Vagina (tissue), 2 donors: ENCODE measurements around the gene GYS1. TPM values are rescaled to one million over a fixed set of nuclear protein-coding genes. Genes with fewer than 3 reads are reported as not detected.

Source experiments
- DNase-seq, 2 donors: peaks; one replicate each; pipeline ENCODE4 v3.0.0-alpha.2; 2017; ENCODE audit errors: extremely low spot score in 2 of 2
- H3K27ac ChIP-seq: fragments of 200-600 bp; sonication (generic); one replicate; pipeline ENCODE4 v1.5.1; 2019
- H3K27me3 ChIP-seq: fragments of 200-600 bp; sonication (generic); one replicate; pipeline ENCODE4 v1.5.1; 2019
- H3K36me3 ChIP-seq, 2 donors: fragments of 200-600 bp; sonication (generic); one replicate each; pipeline ENCODE4 v1.5.1; 2017 to 2019
- H3K4me1 ChIP-seq: fragments of 200-600 bp; sonication (generic); one replicate; pipeline ENCODE4 v1.5.1; 2019
- H3K4me3 ChIP-seq, 2 donors: fragments of 200-600 bp; sonication (generic); 1 replicate in 1 of 2; 2 replicates in 1 of 2; pipeline ENCODE4 v1.5.1; 2016 to 2019
- H3K9me3 ChIP-seq: fragments of 200-600 bp; sonication (generic); one replicate; pipeline ENCODE4 v1.5.1; 2019
- POLR2A ChIP-seq, 2 donors: fragments of 450-650 bp; IDR thresholded peaks; one replicate each; pipeline ENCODE4 v1.6.1; 2017; ENCODE audit warnings: antibody characterized with exemption in 2 of 2, mild to moderate bottlenecking in 2 of 2, moderate library complexity in 2 of 2
- POLR2AphosphoS5 ChIP-seq, 2 donors: sonication (generic); formaldehyde crosslinking; IDR thresholded peaks; one replicate each; pipeline ENCODE4 v1.9.0; 2017; ENCODE audit warnings: antibody characterized with exemption in 2 of 2, mild to moderate bottlenecking in 2 of 2, low read depth in 1 of 2; ENCODE audit not compliant: insufficient read depth in 1 of 2
- intact Hi-C: fragments of 100-400 bp; cut with DNase I; formaldehyde crosslinking; loops from one replicate; pipeline ENCODE4 v1.15.1; 2023
- total RNA-seq: library from RNA; depleted of rRNA; stranded (reverse); fragments of >200 nt; gene quantifications from one replicate; pipeline ENCODE4 v1.2.3, GENCODE V29; 2016
- TF ChIP-seq, protein P1 (sequence below), 3 experiments: fragments of 450-650 bp in 2 of 3; fragments of 200-600 bp in 1 of 3; sonication (generic) in 1 of 3; IDR thresholded peaks; one replicate each; pipeline ENCODE4 v1.5.1; 2017 to 2019; ENCODE audit warnings: antibody characterized with exemption in 3 of 3, mild to moderate bottlenecking in 2 of 3, moderate library complexity in 2 of 3

GYS1 gene
- total RNA-seq, 1 donor from 2014 or later, result 32.2 TPM

DNA sequence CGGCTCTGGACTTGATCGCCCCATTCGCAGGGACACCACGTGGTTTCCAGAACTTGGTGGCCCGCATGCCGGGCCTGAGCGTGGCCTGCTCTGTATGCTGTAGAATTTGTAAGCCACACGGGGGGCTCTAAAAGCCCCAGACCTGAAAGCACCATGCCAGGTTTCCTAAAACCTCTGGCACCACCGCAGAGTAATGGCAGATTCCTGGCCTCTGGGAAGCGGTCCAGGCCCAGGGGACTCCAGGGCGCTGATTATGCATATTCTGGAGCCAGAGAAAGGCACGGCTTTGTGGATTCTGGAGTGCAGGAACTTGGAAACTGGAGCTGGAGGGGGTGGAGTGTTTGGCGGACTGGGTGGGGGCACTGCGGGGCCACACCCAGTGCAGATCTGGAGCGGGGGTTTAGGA, 24.3 kb downstream of the GYS1 start:
- no peak for DNase-seq
- Histone ChIP-seq H3K4me3 (no peak overlapping the region), H3K9me3 (no peaks in the 10 kb centered on the region), H3K4me1 (peaks cover 28% of the 10 kb centered on the region), H3K27me3 (no peaks in the 10 kb centered on the region), H3K36me3 (peaks cover 0 to 31% of the 10 kb centered on the region in 2 donors), H3K27ac (peak overlapping the region; percentile 96)
- intact Hi-C loops, result loop anchor here (10.0 kb wide), 2 partner anchors 94 to 334 kb away; partner anchors contain the start of genes DBP and PPP1R15A
- peak in 1 of 2 donors; percentile 16 for TF ChIP-seq POLR2AphosphoS5 (IDR thresholded peaks at IDR 0.05; ENCODE audit: insufficient read depth in 1 of 2, low read depth in 1 of 2)
- TF ChIP-seq, protein P1, sequence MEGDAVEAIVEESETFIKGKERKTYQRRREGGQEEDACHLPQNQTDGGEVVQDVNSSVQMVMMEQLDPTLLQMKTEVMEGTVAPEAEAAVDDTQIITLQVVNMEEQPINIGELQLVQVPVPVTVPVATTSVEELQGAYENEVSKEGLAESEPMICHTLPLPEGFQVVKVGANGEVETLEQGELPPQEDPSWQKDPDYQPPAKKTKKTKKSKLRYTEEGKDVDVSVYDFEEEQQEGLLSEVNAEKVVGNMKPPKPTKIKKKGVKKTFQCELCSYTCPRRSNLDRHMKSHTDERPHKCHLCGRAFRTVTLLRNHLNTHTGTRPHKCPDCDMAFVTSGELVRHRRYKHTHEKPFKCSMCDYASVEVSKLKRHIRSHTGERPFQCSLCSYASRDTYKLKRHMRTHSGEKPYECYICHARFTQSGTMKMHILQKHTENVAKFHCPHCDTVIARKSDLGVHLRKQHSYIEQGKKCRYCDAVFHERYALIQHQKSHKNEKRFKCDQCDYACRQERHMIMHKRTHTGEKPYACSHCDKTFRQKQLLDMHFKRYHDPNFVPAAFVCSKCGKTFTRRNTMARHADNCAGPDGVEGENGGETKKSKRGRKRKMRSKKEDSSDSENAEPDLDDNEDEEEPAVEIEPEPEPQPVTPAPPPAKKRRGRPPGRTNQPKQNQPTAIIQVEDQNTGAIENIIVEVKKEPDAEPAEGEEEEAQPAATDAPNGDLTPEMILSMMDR (IDR thresholded peaks at IDR 0.05), result no peak

DNA sequence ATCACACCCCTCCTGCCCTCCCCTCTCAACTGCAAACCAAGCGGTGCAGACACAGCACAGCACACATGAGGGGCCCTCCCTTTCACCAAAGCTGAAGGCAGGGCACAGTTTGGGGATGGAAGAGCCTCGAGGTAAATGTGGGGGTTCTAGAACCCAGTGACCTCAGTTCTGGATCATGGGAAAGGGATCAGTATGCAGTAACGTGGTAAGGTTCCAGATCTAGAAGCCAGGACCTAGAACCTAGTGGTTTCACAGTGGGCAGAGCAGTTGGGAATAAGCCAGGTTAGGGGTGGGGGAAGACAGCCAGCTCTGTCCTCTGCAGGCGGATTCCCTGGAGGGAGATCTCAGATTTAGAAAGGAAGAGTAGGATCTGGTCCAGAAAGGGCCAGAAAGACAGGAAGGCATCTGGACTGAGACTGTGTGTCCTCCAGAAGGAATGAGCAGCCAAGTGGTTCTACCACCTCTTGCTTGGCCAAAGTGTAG, 24.9 kb downstream of the GYS1 start:
- no peaks in the 10 kb centered on the region for H3K27me3 ChIP-seq
- intact Hi-C loops, result loop anchor here (10.0 kb wide), 2 partner anchors 93 to 333 kb away; partner anchors contain the start of genes DBP and PPP1R15A
- peaks cover 34% of the 10 kb centered on the region for H3K4me1 ChIP-seq
- H3K4me3 ChIP-seq, result no peak overlapping the region
- no peak for TF ChIP-seq POLR2AphosphoS5 (IDR thresholded peaks at IDR 0.05; ENCODE audit: insufficient read depth in 1 of 2, low read depth in 1 of 2)
- TF ChIP-seq, protein P1 (IDR thresholded peaks at IDR 0.05), result no peak
- no peak for TF ChIP-seq POLR2A (IDR thresholded peaks at IDR 0.05)
- peaks cover 0 to 26% of the 10 kb centered on the region in 2 donors for H3K36me3 ChIP-seq
- no peak for DNase-seq
- peak overlapping the region; percentile 96 for H3K27ac ChIP-seq
- no peaks in the 10 kb centered on the region for H3K9me3 ChIP-seq

DNA sequence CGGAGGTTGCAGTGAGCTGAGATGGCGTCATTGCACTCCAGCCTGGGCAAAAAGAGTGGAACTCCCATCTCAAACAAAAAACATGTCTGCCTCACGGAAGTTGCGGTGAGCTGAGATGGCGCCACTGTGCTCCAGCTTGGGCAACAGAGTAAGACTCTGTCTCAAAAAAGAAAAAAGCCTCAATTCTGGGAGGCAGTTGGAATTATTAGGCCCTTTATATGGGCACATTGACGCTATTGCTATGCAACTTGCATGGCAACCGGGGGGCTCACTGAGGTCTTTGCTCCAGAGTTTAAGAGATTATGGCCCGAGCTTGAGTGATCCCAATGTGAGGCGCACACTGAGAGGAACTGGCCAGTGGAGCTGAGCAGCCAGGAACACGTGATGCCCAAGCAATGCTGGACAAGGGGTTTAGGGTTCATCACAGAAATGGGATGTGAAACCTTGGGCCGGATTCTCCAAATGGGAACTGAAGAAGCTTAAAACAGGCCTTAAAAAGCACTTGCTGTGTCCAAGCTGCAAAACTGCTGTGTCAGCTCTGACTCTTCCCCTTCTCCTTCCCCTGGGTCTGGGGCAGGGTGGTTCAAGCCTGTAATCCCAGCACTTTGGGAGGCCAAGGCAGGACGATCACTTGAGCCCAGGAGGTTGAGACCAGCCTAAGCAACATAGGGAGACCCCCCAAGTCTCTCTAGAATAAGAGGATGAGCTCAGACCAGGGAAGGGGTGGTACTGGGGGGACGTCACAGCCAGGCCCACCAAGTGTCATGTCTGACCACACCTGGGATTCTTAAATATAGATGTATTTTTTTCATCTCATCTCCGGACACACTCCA, 25.5 kb downstream of the GYS1 start:
- Histone ChIP-seq H3K4me1 (peaks cover 40% of the 10 kb centered on the region), H3K9me3 (no peaks in the 10 kb centered on the region), H3K27ac (peak overlapping the region; percentile 96), H3K27me3 (no peaks in the 10 kb centered on the region), H3K4me3 (peak overlapping the region; percentile 72 to 87), H3K36me3 (peaks cover 0 to 26% of the 10 kb centered on the region in 2 donors)
- intact Hi-C loops, result loop anchor here (10.0 kb wide), 2 partner anchors 93 to 333 kb away; partner anchors contain the start of genes DBP and PPP1R15A
- TF ChIP-seq, protein P1 (IDR thresholded peaks at IDR 0.05), result no peak
- TF ChIP-seq POLR2A (IDR thresholded peaks at IDR 0.05) (no peak), POLR2AphosphoS5 (IDR thresholded peaks at IDR 0.05; ENCODE audit: insufficient read depth in 1 of 2, low read depth in 1 of 2) (no peak)
- no peak for DNase-seq

DNA sequence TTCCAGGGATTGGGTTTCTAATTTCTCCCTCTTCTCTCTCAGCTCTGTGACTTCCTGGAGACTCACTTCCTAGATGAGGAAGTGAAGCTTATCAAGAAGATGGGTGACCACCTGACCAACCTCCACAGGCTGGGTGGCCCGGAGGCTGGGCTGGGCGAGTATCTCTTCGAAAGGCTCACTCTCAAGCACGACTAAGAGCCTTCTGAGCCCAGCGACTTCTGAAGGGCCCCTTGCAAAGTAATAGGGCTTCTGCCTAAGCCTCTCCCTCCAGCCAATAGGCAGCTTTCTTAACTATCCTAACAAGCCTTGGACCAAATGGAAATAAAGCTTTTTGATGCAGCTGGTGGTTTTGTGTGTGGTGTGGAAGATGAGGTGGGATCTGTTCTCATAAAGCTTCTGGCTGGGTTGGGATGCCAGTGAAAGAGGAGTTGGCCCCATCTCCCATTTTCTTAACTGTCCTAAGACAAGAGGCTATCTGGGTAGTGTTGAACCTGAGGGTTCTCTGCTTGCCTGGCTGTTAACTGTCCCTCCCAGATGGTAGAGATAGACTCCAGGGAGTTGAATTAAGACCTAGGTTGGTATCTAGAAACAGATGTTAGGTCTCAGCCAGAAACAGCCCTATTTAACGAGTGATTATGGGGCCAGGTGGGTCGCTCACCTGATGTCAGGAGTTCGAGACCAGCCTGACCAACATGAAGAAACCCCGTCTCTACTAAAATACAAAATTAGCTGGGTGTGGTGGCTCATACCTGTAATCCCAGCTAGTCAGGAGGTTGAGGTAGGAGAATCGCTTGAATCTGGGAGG, 26.4 kb downstream of the GYS1 start:
- DNase-seq, result no peak
- intact Hi-C loops, result loop anchor here (10.0 kb wide), 2 partner anchors 92 to 332 kb away; partner anchors contain the start of genes DBP and PPP1R15A
- H3K4me1 ChIP-seq, result peaks cover 49% of the 10 kb centered on the region
- H3K4me3 ChIP-seq, result peak overlapping the region; percentile 72 to 87
- no peaks in the 10 kb centered on the region for H3K27me3 ChIP-seq
- no peak for TF ChIP-seq POLR2AphosphoS5 (IDR thresholded peaks at IDR 0.05; ENCODE audit: insufficient read depth in 1 of 2, low read depth in 1 of 2)
- peaks cover 0 to 26% of the 10 kb centered on the region in 2 donors for H3K36me3 ChIP-seq
- H3K27ac ChIP-seq, result peak overlapping the region; percentile 96
- no peaks in the 10 kb centered on the region for H3K9me3 ChIP-seq
